Measurements from ENCODE around the gene DNAH10. TPM values are rescaled to one million over a fixed set of nuclear protein-coding genes. Genes with fewer than 3 reads are reported as not detected.

DNAH10 gene
- total and polyA plus RNA-seq, 2 experiments from 2014 or later = 0.22 to 0.60 TPM

DNA sequence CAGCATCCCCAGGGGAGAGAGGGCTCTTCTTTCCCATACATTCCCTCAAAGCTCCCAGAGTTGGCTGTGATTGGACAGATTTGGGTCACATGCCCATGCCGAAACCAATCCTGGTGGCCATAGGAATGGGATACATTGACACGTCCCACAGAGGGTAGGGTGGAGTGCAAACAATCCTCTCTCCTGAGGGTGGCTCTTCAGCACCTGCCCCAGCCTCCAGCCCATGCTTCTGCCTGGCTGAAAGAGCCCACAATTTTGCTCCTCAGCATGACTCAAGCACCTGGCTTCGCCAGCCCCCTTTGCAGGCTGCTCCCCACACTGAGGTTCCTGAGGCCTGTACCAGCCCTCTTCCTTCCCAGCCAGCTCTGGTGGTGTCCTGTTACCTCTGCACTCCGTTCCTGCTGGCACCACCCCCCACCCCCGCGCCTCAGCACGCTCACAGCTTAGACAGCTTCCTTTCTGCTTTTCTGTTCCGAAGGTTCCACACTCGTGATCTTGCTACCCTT lies 138.8 kb downstream of the DNAH10 start:
- peak; percentile 40 for DNase-seq (ENCODE audit: low spot score)
- Histone ChIP-seq H3K4me1 (ENCODE audit: insufficient read depth) (no peaks in the 10 kb centered on the region), H3K9me3 (ENCODE audit: low read depth) (no peaks in the 10 kb centered on the region), H2AFZ (no peak overlapping the region), H3K9me2 (replicated peaks; ENCODE audit: insufficient read depth) (no peaks in the 10 kb centered on the region), H3K27ac (no peak overlapping the region), H3K27me3 (no peaks in the 10 kb centered on the region), H3K79me2 (no peaks in the 10 kb centered on the region), H4K20me1 (ENCODE audit: insufficient read depth, poor library complexity, severe bottlenecking) (no peaks in the 10 kb centered on the region), H3K4me3 (no peak overlapping the region), H3K4me2 (peak overlapping the region; percentile 55), H3K36me3 (replicated peaks; ENCODE audit: insufficient read depth, low read depth) (no peaks in the 10 kb centered on the region)
- whole genome bisulfite sequencing (ENCODE audit: low lambda C conversion rate, missing lambda C conversion rate) = 40% methylated on average over 9 of the region's 9 CpGs
- TF ChIP-seq EZH2phosphoT487 (IDR thresholded peaks at IDR 0.05; ENCODE audit: low read depth, severe bottlenecking, unreplicated experiment) (no peak), EZH2 (IDR thresholded peaks at IDR 0.05; ENCODE audit: borderline replicate concordance) (no peak)
- TF ChIP-seq, protein P1, sequence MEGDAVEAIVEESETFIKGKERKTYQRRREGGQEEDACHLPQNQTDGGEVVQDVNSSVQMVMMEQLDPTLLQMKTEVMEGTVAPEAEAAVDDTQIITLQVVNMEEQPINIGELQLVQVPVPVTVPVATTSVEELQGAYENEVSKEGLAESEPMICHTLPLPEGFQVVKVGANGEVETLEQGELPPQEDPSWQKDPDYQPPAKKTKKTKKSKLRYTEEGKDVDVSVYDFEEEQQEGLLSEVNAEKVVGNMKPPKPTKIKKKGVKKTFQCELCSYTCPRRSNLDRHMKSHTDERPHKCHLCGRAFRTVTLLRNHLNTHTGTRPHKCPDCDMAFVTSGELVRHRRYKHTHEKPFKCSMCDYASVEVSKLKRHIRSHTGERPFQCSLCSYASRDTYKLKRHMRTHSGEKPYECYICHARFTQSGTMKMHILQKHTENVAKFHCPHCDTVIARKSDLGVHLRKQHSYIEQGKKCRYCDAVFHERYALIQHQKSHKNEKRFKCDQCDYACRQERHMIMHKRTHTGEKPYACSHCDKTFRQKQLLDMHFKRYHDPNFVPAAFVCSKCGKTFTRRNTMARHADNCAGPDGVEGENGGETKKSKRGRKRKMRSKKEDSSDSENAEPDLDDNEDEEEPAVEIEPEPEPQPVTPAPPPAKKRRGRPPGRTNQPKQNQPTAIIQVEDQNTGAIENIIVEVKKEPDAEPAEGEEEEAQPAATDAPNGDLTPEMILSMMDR (IDR thresholded peaks at IDR 0.05; ENCODE audit: poor library complexity) = no peak

DNA sequence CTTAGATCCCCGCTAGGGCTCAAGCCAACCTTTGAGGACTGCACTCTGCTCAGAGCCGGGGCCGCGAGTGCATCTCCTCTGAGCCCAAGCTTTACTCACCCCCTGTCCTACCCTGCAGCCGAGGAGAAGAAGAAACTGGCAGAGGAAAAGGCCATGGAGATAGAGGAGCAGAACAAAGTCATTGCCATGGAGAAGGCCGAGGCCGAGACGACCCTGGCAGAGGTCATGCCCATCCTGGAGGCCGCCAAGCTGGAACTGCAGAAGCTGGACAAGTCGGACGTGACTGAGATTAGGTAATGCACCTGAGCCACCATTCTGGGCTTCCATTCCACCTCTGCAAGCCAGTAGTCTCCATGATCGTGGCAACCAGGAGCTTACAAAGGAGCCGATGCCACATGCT lies 140.7 kb downstream of the DNAH10 start:
- no peaks in the 10 kb centered on the region for H3K9me3 ChIP-seq (ENCODE audit: low read depth)
- no peak overlapping the region for H3K4me3 ChIP-seq

DNA sequence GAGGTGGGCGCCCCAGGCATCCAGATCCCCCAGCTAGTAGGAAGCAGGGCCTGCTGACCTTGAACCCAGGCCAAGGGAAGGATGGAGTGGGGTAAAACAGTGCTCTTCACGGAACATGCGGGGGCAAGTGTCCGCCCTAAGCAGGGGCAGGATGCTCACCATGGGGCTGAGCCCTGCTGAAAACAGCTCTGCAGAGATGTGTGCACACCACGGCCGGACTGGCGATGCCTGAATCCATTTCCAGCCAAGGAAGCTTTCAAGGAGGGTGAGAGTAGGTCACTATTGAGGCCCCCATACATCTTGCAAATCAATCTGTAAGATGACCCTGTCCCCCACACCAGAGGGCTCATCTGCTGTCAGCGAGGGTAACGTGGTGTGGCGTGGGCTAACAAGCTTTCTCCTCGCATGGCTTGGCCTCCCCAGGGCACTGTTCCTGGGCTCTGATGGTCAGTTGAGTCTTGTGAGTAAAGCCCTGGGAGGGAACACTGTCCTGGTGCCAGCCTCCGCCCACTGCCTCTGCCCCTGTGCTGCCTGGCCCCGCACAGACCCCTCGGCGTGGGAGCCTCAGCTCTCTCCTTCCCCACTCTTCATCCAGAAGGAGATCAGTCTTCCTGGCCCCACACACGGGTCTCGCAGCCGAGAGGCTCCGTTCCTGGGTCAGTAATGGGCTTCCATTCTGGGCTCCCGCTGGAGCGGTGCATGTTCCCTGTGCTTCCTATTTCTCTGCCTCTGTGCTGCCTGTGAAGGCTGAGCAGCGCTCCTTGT lies 141.4 kb downstream of the DNAH10 start:
- 93% methylated on average over 22 of the region's 22 CpGs for WGBS (ENCODE audit: low lambda C conversion rate, missing lambda C conversion rate)
- H3K9me2 ChIP-seq (replicated peaks; ENCODE audit: insufficient read depth) = no peaks in the 10 kb centered on the region
- no peaks in the 10 kb centered on the region for H4K20me1 ChIP-seq (ENCODE audit: insufficient read depth, poor library complexity, severe bottlenecking)

More for the DNA sequence above, 140.7 kb downstream of the DNAH10 start:
- Histone ChIP-seq H3K27ac (no peak overlapping the region), H2AFZ (no peak overlapping the region), H4K20me1 (ENCODE audit: insufficient read depth, poor library complexity, severe bottlenecking) (no peaks in the 10 kb centered on the region), H3K36me3 (replicated peaks; ENCODE audit: insufficient read depth, low read depth) (no peaks in the 10 kb centered on the region), H3K4me1 (ENCODE audit: insufficient read depth) (peaks cover 14% of the 10 kb centered on the region), H3K27me3 (no peaks in the 10 kb centered on the region), H3K9me2 (replicated peaks; ENCODE audit: insufficient read depth) (no peaks in the 10 kb centered on the region), H3K79me2 (no peaks in the 10 kb centered on the region), H3K4me2 (no peak overlapping the region)
- TF ChIP-seq EZH2 (IDR thresholded peaks at IDR 0.05; ENCODE audit: borderline replicate concordance) (no peak), EZH2phosphoT487 (IDR thresholded peaks at IDR 0.05; ENCODE audit: low read depth, severe bottlenecking, unreplicated experiment) (no peak)
- TF ChIP-seq, protein P1 (IDR thresholded peaks at IDR 0.05; ENCODE audit: poor library complexity) = no peak
- WGBS (ENCODE audit: low lambda C conversion rate, missing lambda C conversion rate) = 97% methylated on average over 13 of the region's 13 CpGs
- DNase-seq (ENCODE audit: low spot score) = no peak

DNA sequence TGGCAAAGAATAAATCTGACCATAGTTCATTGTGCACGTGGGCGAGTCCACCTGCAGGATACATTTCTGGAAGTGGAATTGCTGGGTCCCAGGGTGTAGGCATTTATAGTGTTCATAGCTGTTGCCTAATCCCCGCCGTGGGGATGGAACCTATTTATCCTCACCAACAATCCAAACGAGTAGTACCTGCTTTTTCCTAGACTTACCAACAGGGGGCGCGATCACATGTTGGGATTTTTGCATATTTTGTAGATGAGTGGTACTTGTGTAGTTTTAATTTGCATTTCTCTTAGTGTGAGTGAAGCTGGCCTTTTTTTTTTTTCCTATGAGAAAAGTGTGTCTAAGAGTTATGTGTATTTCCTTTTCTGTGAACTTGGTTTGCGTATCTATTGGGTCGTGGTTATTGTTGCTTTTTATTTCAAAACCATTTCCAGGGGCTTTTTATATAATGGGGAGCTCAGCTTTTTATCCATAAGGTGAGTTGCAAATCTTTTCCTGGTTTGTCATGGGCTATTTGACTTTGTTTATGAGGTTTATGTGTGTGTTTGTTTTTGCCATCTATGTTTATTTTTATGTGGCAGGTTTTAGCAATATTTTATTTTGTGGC lies 143.3 kb downstream of the DNAH10 start:
- Histone ChIP-seq H3K9me3 (ENCODE audit: low read depth) (no peaks in the 10 kb centered on the region), H4K20me1 (ENCODE audit: insufficient read depth, poor library complexity, severe bottlenecking) (no peaks in the 10 kb centered on the region), H3K9me2 (replicated peaks; ENCODE audit: insufficient read depth) (no peaks in the 10 kb centered on the region), H3K4me1 (ENCODE audit: insufficient read depth) (peaks cover 14% of the 10 kb centered on the region), H3K79me2 (no peaks in the 10 kb centered on the region), H3K4me2 (no peak overlapping the region), H3K4me3 (no peak overlapping the region), H2AFZ (no peak overlapping the region), H3K27me3 (no peaks in the 10 kb centered on the region), H3K36me3 (replicated peaks; ENCODE audit: insufficient read depth, low read depth) (no peaks in the 10 kb centered on the region), H3K27ac (no peak overlapping the region)
- TF ChIP-seq, protein P1 (IDR thresholded peaks at IDR 0.05; ENCODE audit: poor library complexity) = peak; percentile 66
- no peak for TF ChIP-seq EZH2phosphoT487 (IDR thresholded peaks at IDR 0.05; ENCODE audit: low read depth, severe bottlenecking, unreplicated experiment)
- peak; percentile 71 for DNase-seq (ENCODE audit: low spot score)
- 28% methylated on average over 9 of the region's 9 CpGs for WGBS (ENCODE audit: low lambda C conversion rate, missing lambda C conversion rate)

More for the DNA sequence above, 141.4 kb downstream of the DNAH10 start:
- no peaks in the 10 kb centered on the region for H3K27me3 ChIP-seq
- no peak for DNase-seq (ENCODE audit: low spot score)
- no peak for TF ChIP-seq EZH2phosphoT487 (IDR thresholded peaks at IDR 0.05; ENCODE audit: low read depth, severe bottlenecking, unreplicated experiment)
- no peaks in the 10 kb centered on the region for H3K36me3 ChIP-seq (replicated peaks; ENCODE audit: insufficient read depth, low read depth)
- H3K4me3 ChIP-seq = no peak overlapping the region
- no peak overlapping the region for H3K27ac ChIP-seq
- H3K4me2 ChIP-seq = no peak overlapping the region
- H3K9me3 ChIP-seq (ENCODE audit: low read depth) = no peaks in the 10 kb centered on the region
- H2AFZ ChIP-seq = no peak overlapping the region
- H3K79me2 ChIP-seq = no peaks in the 10 kb centered on the region
- H3K4me1 ChIP-seq (ENCODE audit: insufficient read depth) = peaks cover 14% of the 10 kb centered on the region
